ENCODE data around the gene RFTN1. TPM values are rescaled to one million over a fixed set of nuclear protein-coding genes. Genes with fewer than 3 reads are reported as not detected.

The RFTN1 gene
- total and polyA plus RNA-seq, 4 donors: 4.4 to 20.4 (median 11.9) TPM

DNA sequence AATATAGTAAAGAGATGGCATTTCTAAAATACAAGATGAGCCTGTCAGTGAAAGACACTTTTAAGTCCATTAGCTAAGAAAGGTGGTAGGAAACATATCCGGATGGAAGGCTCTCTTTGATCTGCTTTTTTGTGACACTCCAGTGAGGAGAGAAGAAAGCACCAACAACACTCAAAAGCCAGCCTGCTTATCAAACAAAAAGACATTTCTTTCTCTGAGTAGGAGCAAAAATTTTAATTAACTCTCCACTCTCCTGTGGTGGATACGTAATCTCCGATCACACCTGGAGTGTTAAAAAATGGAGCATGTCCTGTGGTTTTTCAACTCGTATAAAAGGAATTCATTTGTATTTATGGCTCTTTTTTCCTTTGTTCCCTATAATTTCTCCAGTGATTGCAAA is 183.1 kb downstream of the RFTN1 start:
- DNase-seq (ENCODE audit: low spot score): no peak
- Histone ChIP-seq H3K27me3 (ENCODE audit: control insufficient read depth in 4 of 4, insufficient read depth in 4 of 4, low read length in 3 of 4) (no peaks in the 10 kb centered on the region), H3K9ac (ENCODE audit: low read depth in 1 of 2, low read length in 2 of 2) (peak overlapping the region in 1 of 2 donors; percentile 5), H3K4me3 (ENCODE audit: low read depth in 1 of 3, low read length in 3 of 3) (no peak overlapping the region), H3K9me3 (ENCODE audit: control insufficient read depth in 4 of 4, low read length in 3 of 4) (no peaks in the 10 kb centered on the region), H3K4me1 (ENCODE audit: control insufficient read depth in 4 of 4, insufficient read depth in 4 of 4, low read length in 3 of 4) (peaks cover 15 to 53% (median 30%) of the 10 kb centered on the region in 4 donors), H3K27ac (ENCODE audit: low read depth in 1 of 2, low read length in 2 of 2) (peak overlapping the region; percentile 81 to 90), H3K36me3 (ENCODE audit: control insufficient read depth in 4 of 4, insufficient read depth in 3 of 4, low read depth in 1 of 4, low read length in 3 of 4) (no peaks in the 10 kb centered on the region)
- 85% methylated on average over 4 of the region's 4 CpGs for WGBS
- TF ChIP-seq NR2F2 (IDR thresholded peaks at IDR 0.05) (no peak), GABPA (IDR thresholded peaks at IDR 0.05 in 1 of 2, conservative IDR thresholded peaks at IDR 0.05 in 1 of 2) (no peak), EGR1 (IDR thresholded peaks at IDR 0.05; ENCODE audit: low read depth in 2 of 2) (no peak), YY1 (IDR thresholded peaks at IDR 0.05) (no peak), JUND (IDR thresholded peaks at IDR 0.05) (no peak), SP1 (IDR thresholded peaks at IDR 0.05) (no peak), HNF4G (IDR thresholded peaks at IDR 0.05) (no peak)
- TF ChIP-seq, protein P1, sequence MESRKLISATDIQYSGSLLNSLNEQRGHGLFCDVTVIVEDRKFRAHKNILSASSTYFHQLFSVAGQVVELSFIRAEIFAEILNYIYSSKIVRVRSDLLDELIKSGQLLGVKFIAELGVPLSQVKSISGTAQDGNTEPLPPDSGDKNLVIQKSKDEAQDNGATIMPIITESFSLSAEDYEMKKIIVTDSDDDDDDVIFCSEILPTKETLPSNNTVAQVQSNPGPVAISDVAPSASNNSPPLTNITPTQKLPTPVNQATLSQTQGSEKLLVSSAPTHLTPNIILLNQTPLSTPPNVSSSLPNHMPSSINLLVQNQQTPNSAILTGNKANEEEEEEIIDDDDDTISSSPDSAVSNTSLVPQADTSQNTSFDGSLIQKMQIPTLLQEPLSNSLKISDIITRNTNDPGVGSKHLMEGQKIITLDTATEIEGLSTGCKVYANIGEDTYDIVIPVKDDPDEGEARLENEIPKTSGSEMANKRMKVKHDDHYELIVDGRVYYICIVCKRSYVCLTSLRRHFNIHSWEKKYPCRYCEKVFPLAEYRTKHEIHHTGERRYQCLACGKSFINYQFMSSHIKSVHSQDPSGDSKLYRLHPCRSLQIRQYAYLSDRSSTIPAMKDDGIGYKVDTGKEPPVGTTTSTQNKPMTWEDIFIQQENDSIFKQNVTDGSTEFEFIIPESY (IDR thresholded peaks at IDR 0.05): no peak
- TF ChIP-seq, protein P2, sequence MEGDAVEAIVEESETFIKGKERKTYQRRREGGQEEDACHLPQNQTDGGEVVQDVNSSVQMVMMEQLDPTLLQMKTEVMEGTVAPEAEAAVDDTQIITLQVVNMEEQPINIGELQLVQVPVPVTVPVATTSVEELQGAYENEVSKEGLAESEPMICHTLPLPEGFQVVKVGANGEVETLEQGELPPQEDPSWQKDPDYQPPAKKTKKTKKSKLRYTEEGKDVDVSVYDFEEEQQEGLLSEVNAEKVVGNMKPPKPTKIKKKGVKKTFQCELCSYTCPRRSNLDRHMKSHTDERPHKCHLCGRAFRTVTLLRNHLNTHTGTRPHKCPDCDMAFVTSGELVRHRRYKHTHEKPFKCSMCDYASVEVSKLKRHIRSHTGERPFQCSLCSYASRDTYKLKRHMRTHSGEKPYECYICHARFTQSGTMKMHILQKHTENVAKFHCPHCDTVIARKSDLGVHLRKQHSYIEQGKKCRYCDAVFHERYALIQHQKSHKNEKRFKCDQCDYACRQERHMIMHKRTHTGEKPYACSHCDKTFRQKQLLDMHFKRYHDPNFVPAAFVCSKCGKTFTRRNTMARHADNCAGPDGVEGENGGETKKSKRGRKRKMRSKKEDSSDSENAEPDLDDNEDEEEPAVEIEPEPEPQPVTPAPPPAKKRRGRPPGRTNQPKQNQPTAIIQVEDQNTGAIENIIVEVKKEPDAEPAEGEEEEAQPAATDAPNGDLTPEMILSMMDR (IDR thresholded peaks at IDR 0.05; ENCODE audit: low read depth, low read length, missing input control): no peak
- TF ChIP-seq, protein P3, sequence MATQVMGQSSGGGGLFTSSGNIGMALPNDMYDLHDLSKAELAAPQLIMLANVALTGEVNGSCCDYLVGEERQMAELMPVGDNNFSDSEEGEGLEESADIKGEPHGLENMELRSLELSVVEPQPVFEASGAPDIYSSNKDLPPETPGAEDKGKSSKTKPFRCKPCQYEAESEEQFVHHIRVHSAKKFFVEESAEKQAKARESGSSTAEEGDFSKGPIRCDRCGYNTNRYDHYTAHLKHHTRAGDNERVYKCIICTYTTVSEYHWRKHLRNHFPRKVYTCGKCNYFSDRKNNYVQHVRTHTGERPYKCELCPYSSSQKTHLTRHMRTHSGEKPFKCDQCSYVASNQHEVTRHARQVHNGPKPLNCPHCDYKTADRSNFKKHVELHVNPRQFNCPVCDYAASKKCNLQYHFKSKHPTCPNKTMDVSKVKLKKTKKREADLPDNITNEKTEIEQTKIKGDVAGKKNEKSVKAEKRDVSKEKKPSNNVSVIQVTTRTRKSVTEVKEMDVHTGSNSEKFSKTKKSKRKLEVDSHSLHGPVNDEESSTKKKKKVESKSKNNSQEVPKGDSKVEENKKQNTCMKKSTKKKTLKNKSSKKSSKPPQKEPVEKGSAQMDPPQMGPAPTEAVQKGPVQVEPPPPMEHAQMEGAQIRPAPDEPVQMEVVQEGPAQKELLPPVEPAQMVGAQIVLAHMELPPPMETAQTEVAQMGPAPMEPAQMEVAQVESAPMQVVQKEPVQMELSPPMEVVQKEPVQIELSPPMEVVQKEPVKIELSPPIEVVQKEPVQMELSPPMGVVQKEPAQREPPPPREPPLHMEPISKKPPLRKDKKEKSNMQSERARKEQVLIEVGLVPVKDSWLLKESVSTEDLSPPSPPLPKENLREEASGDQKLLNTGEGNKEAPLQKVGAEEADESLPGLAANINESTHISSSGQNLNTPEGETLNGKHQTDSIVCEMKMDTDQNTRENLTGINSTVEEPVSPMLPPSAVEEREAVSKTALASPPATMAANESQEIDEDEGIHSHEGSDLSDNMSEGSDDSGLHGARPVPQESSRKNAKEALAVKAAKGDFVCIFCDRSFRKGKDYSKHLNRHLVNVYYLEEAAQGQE (IDR thresholded peaks at IDR 0.05): no peak

DNA sequence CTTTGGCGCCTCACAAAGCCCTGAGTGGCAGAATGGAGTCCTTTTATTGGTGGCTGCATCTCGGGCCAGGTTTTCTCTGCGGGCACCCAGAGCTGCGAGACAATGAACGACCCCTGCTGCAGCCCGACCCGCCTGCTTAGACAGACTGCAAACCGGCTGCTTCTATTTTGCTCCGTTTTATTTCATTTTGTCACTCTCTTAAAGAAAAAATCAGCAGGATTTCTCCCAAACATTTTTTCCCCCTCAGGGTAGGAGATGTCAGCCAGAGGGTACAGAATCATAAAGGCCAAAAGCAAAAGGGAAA is 183.7 kb downstream of the RFTN1 start:
- peaks cover 15 to 59% (median 31%) of the 10 kb centered on the region in 4 donors for H3K4me1 ChIP-seq (ENCODE audit: control insufficient read depth in 4 of 4, insufficient read depth in 4 of 4, low read length in 3 of 4)
- peak overlapping the region; percentile 81 to 90 for H3K27ac ChIP-seq (ENCODE audit: low read depth in 1 of 2, low read length in 2 of 2)
- WGBS: 85% methylated on average over 9 of the region's 9 CpGs
- DNase-seq (ENCODE audit: low spot score): no peak
- H3K36me3 ChIP-seq (ENCODE audit: control insufficient read depth in 4 of 4, insufficient read depth in 3 of 4, low read depth in 1 of 4, low read length in 3 of 4): no peaks in the 10 kb centered on the region
- H3K9ac ChIP-seq (ENCODE audit: low read depth in 1 of 2, low read length in 2 of 2): peak overlapping the region in 1 of 2 donors; percentile 12
- H3K4me3 ChIP-seq (ENCODE audit: low read depth in 1 of 3, low read length in 3 of 3): no peak overlapping the region
- no peaks in the 10 kb centered on the region for H3K9me3 ChIP-seq (ENCODE audit: control insufficient read depth in 4 of 4, low read length in 3 of 4)
- H3K27me3 ChIP-seq (ENCODE audit: control insufficient read depth in 4 of 4, insufficient read depth in 4 of 4, low read length in 3 of 4): no peaks in the 10 kb centered on the region
- TF ChIP-seq RXRA (IDR thresholded peaks at IDR 0.05): no peak
- TF ChIP-seq TAF1 (conservative IDR thresholded peaks at IDR 0.05): no peak
- no peak for TF ChIP-seq RAD21 (IDR thresholded peaks at IDR 0.05)
- TF ChIP-seq, protein P1 (IDR thresholded peaks at IDR 0.05): no peak
- TF ChIP-seq, protein P4, sequence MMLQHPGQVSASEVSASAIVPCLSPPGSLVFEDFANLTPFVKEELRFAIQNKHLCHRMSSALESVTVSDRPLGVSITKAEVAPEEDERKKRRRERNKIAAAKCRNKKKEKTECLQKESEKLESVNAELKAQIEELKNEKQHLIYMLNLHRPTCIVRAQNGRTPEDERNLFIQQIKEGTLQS (IDR thresholded peaks at IDR 0.05): no peak
- TF ChIP-seq, protein P2 (IDR thresholded peaks at IDR 0.05; ENCODE audit: low read depth, low read length, missing input control): no peak
- no peak for TF ChIP-seq EGR1 (IDR thresholded peaks at IDR 0.05; ENCODE audit: low read depth in 2 of 2)
- no peak for TF ChIP-seq JUND (IDR thresholded peaks at IDR 0.05)
- TF ChIP-seq, protein P3 (IDR thresholded peaks at IDR 0.05): no peak
- no peak for TF ChIP-seq HNF4G (IDR thresholded peaks at IDR 0.05)
- TF ChIP-seq SP1 (IDR thresholded peaks at IDR 0.05): no peak
- TF ChIP-seq, protein P5, sequence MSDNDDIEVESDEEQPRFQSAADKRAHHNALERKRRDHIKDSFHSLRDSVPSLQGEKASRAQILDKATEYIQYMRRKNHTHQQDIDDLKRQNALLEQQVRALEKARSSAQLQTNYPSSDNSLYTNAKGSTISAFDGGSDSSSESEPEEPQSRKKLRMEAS (IDR thresholded peaks at IDR 0.05): no peak

Measured in liver (tissue), 9 donors.